Sigmoid colon (tissue), 7 donors: ENCODE results near the gene PHF23. TPM values are rescaled to one million over a fixed set of nuclear protein-coding genes. Genes with fewer than 3 reads are reported as not detected.

Experiments used
- DNase-seq: peaks from one replicate; pipeline ENCODE4 v3.0.0-alpha.2; 2019
- H3K27ac ChIP-seq, 4 donors: fragments of 200-600 bp; sonication (generic); one replicate each; pipeline ENCODE4 v1.5.1; 2016 to 2019; ENCODE audit warnings: mild to moderate bottlenecking in 1 of 4
- H3K27me3 ChIP-seq, 3 donors: fragments of 200-600 bp; sonication (generic); one replicate each; pipeline ENCODE4 v1.5.1; 2019; ENCODE audit warnings: mild to moderate bottlenecking in 1 of 3
- H3K36me3 ChIP-seq, 4 donors: fragments of 200-600 bp; sonication (generic); one replicate each; pipeline ENCODE4 v1.5.1; 2016 to 2019
- H3K4me1 ChIP-seq, 4 donors: fragments of 200-600 bp; sonication (generic); one replicate each; pipeline ENCODE4 v1.5.1; 2017 to 2019
- H3K4me3 ChIP-seq, 4 donors: fragments of 200-600 bp; sonication (generic); one replicate each; pipeline ENCODE4 v1.5.1; 2017 to 2019; ENCODE audit warnings: mild to moderate bottlenecking in 2 of 4, moderate library complexity in 1 of 4
- H3K9me3 ChIP-seq, 4 donors: fragments of 200-600 bp in 3 of 4; sonication (generic) in 3 of 4; one replicate each; pipeline versions ENCODE4 v1.5.1 to v1.6.1; 2013 to 2019
- CTCF ChIP-seq, 4 experiments: fragments of 450-650 bp in 3 of 4; fragments of 200-600 bp in 1 of 4; IDR thresholded peaks; one replicate each; pipeline ENCODE4 v1.5.1; 2016 to 2019; ENCODE audit warnings: antibody characterized with exemption in 4 of 4, mild to moderate bottlenecking in 3 of 4, moderate library complexity in 2 of 4
- EP300 ChIP-seq, 4 donors: sonication (generic); formaldehyde crosslinking; IDR thresholded peaks; one replicate each; pipeline ENCODE4 v1.6.1; 2017; ENCODE audit warnings: antibody characterized with exemption in 4 of 4
- POLR2A ChIP-seq, 2 donors: fragments of 450-650 bp; IDR thresholded peaks; one replicate each; pipeline ENCODE4 v1.6.1; 2016; ENCODE audit warnings: antibody characterized with exemption in 2 of 2, mild to moderate bottlenecking in 2 of 2, moderate library complexity in 2 of 2
- POLR2AphosphoS5 ChIP-seq, 4 donors: sonication (generic); formaldehyde crosslinking; IDR thresholded peaks; one replicate each; pipeline ENCODE4 v1.6.1; 2017; ENCODE audit warnings: antibody characterized with exemption in 4 of 4
- WGBS, 2 donors: extraction: QIAGEN DNeasy Blood & Tissue Kit; methylation state at CpG; one replicate each; pipeline ENCODE4 v1.1.7; 2013; 5-methylcytosine and 5-hydroxymethylcytosine counted together
- intact Hi-C: fragments of 100-400 bp; cut with DNase I; formaldehyde crosslinking; loops from one replicate; pipeline ENCODE4 v1.15.1; 2023
- polyA plus RNA-seq, 3 donors: library from polyadenylated mRNA; stranded (reverse); fragments of 200-250 nt; gene quantifications; one replicate each; pipeline ENCODE4 v1.2.3, GENCODE V29; 2013
- total RNA-seq, 4 donors: library from RNA; depleted of rRNA; stranded (reverse); fragments of >200 nt; gene quantifications; one replicate each; pipeline ENCODE4 v1.1.0, GENCODE V29; 2016
- donor health status: healthy with polysubstance abuse.
- donor health status: Bipolar disorder and iron deficiency.
- donor health status: healthy.

The PHF23 gene
- total and polyA plus RNA-seq, 7 donors: 23.1 to 45.6 (median 44.9) TPM

GRCh38 chr17:7219229-7219811 lies 19.9 kb downstream of the PHF23 start:
- intact Hi-C loops: no loop called here
- DNase-seq: no peak
- H3K4me1 ChIP-seq: peaks cover 0 to 68% (median 59%) of the 10 kb centered on the region in 4 donors
- H3K27me3 ChIP-seq: no peaks in the 10 kb centered on the region
- peak overlapping the region; percentile 90 to 99 (median 98) for H3K27ac ChIP-seq
- peaks cover 15 to 26% (median 20%) of the 10 kb centered on the region in 4 donors for H3K36me3 ChIP-seq
- H3K4me3 ChIP-seq: peak overlapping the region; percentile 73 to 98 (median 90)
- no peaks in the 10 kb centered on the region for H3K9me3 ChIP-seq
- TF ChIP-seq POLR2A (IDR thresholded peaks at IDR 0.05) (no peak), CTCF (IDR thresholded peaks at IDR 0.05) (no peak)
- 16 to 17% methylated on average over 12 of the region's 12 CpGs for WGBS, 2 donors

- TF ChIP-seq EP300 (IDR thresholded peaks at IDR 0.05) (no peak), POLR2AphosphoS5 (IDR thresholded peaks at IDR 0.05) (no peak), POLR2A (IDR thresholded peaks at IDR 0.05) (no peak), CTCF (IDR thresholded peaks at IDR 0.05) (no peak)
- Histone ChIP-seq H3K4me3 (no peak overlapping the region), H3K9me3 (no peaks in the 10 kb centered on the region), H3K4me1 (peaks cover 0 to 73% (median 64%) of the 10 kb centered on the region in 4 donors), H3K36me3 (peaks cover 10 to 20% (median 14%) of the 10 kb centered on the region in 4 donors), H3K27me3 (no peaks in the 10 kb centered on the region), H3K27ac (peak overlapping the region; percentile 90 to 99 (median 98))
- intact Hi-C loops: no loop called here
- WGBS, 2 donors: 72 to 77% methylated on average over 6 of the region's 6 CpGs
- no peak for DNase-seq
These were observed 20.5 kb downstream of the PHF23 start for GRCh38 chr17:7218758-7219157.

GRCh38 chr17:7218166-7218565 lies 21.1 kb downstream of the PHF23 start:
- TF ChIP-seq CTCF (IDR thresholded peaks at IDR 0.05) (no peak), POLR2AphosphoS5 (IDR thresholded peaks at IDR 0.05) (no peak), EP300 (IDR thresholded peaks at IDR 0.05) (no peak), POLR2A (IDR thresholded peaks at IDR 0.05) (no peak)
- DNase-seq: no peak
- H3K9me3 ChIP-seq: no peaks in the 10 kb centered on the region
- intact Hi-C loops: no loop called here
- H3K27me3 ChIP-seq: no peaks in the 10 kb centered on the region
- H3K36me3 ChIP-seq: peaks cover 5 to 14% (median 8%) of the 10 kb centered on the region in 4 donors
- H3K27ac ChIP-seq: peak overlapping the region; percentile 90 to 99 (median 98)
- H3K4me1 ChIP-seq: peaks cover 0 to 75% (median 66%) of the 10 kb centered on the region in 4 donors
- peak overlapping the region; percentile 54 to 67 (median 62) for H3K4me3 ChIP-seq
- 66 to 79% methylated on average over 6 of the region's 6 CpGs for WGBS, 2 donors

- TF ChIP-seq CTCF (IDR thresholded peaks at IDR 0.05) (no peak), EP300 (IDR thresholded peaks at IDR 0.05) (no peak), POLR2A (IDR thresholded peaks at IDR 0.05) (no peak), POLR2AphosphoS5 (IDR thresholded peaks at IDR 0.05) (peak in 1 of 4 donors; percentile 11)
- 4 to 11% methylated on average over 32 of the region's 32 CpGs for WGBS, 2 donors
- H3K36me3 ChIP-seq: peaks cover 0 to 6% (median 2%) of the 10 kb centered on the region in 4 donors
- peaks cover 0 to 75% (median 66%) of the 10 kb centered on the region in 4 donors for H3K4me1 ChIP-seq
- peak; percentile 91 for DNase-seq
- H3K4me3 ChIP-seq: peak overlapping the region; percentile 54 to 67 (median 62)
- H3K27ac ChIP-seq: peak overlapping the region; percentile 90 to 99 (median 98)
- H3K9me3 ChIP-seq: no peaks in the 10 kb centered on the region
- no peaks in the 10 kb centered on the region for H3K27me3 ChIP-seq
- intact Hi-C loops: no loop called here
These were observed 21.9 kb downstream of the PHF23 start for GRCh38 chr17:7217113-7217987.
